Measurements from ENCODE around the gene DQX1.

DQX1 gene

GRCh38 chr2:74510272-74510671 lies 15.8 kb downstream of the DQX1 start:
- no peak for DNase-seq

GRCh38 chr2:74507926-74508520 lies 18.0 kb downstream of the DQX1 start:
- peak; percentile 57 for DNase-seq

- DNase-seq, result peak; percentile 95
These were observed 18.7 kb downstream of the DQX1 start, which contains the start of gene PCGF1 for GRCh38 chr2:74507145-74507925. TSS of gene PCGF1 (minus strand) at chr2:74507695. CDS start at chr2:74507668, 27 bp downstream.

- DNase-seq, result no peak
These were observed 20.4 kb downstream of the DQX1 start for GRCh38 chr2:74505448-74506246.

- DNase-seq, result no peak
These were observed 21.4 kb downstream of the DQX1 start for GRCh38 chr2:74504591-74504990.

- no peak for DNase-seq
These were observed 22.2 kb downstream of the DQX1 start for GRCh38 chr2:74503506-74504475.

- no peak for DNase-seq
These were observed 23.1 kb downstream of the DQX1 start for GRCh38 chr2:74502720-74503505.

- DNase-seq, result no peak
These were observed 23.8 kb downstream of the DQX1 start for GRCh38 chr2:74502147-74502719.

GRCh38 chr2:74501335-74502071 lies 24.5 kb downstream of the DQX1 start:
- DNase-seq, result no peak

GRCh38 chr2:74500578-74500946 lies 25.5 kb downstream of the DQX1 start:
- DNase-seq, result no peak

- DNase-seq, result no peak
These were observed 26.0 kb downstream of the DQX1 start for GRCh38 chr2:74499940-74500577.

- no peak for DNase-seq
These were observed 26.6 kb downstream of the DQX1 start, which contains the start of gene LBX2 for GRCh38 chr2:74499267-74499939. TSS of gene LBX2 (minus strand) at chr2:74499603. CDS start at chr2:74499537, 66 bp downstream.

GRCh38 chr2:74498500-74499266 lies 27.3 kb downstream of the DQX1 start:
- DNase-seq, result no peak

- no peak for DNase-seq
These were observed 28.1 kb downstream of the DQX1 start for GRCh38 chr2:74497777-74498499.

GRCh38 chr2:74496997-74497776 lies 28.8 kb downstream of the DQX1 start:
- DNase-seq, result no peak

- DNase-seq, result no peak
These were observed 30.6 kb downstream of the DQX1 start for GRCh38 chr2:74495440-74495839.

GRCh38 chr2:74493546-74493945 lies 32.5 kb downstream of the DQX1 start:
- no peak for DNase-seq
